SH-SY5Y (cell line): ENCODE data around the gene MRPS16.

Experiments used
- GATA2 ChIP-seq: IDR thresholded peaks from 2 replicates; pipeline ENCODE4 v1.6.1; 2011; ENCODE audit warnings: mild to moderate bottlenecking, low read depth, low read length
- GATA3 ChIP-seq: IDR thresholded peaks from 2 replicates; pipeline ENCODE4 v1.6.1; 2011; ENCODE audit warnings: low read depth, mild to moderate bottlenecking, low read length, moderate library complexity

Gene MRPS16

DNA sequence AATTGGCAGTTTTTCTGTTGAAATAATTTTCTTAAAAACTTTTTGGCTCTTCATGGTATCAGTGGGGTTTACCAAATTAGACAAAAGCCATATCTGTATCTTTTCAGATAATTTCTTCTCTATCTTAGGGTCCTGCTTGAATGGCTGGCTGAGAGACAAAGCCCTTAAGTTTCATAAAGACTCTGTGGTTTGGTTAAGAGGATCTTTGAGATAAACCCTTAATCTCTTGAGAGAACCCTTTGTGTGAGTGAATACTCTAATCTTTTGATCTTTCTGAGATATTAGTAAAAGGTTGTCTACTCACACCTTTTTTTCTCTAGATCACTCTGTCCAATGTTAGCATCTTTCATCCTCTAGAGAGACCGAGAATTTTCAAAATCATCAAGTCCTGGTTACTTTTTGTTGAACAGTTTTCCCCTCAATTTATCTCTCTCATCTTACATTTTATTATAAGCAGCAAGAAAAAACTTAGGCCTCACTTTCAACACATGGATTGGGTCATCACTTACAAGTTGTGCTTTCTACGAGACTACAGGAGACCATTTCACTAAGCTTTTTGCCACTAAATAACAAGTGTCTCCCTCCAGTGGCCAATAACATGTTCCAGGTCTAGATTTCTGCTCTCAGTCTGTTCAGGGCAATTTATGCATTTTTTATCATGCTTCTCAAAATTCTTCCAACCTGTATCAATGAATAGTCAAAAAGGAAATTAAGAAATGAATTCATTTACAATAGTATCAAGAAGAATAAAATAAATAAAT is 33.8 kb downstream of the MRPS16 start:
- no peak for TF ChIP-seq GATA2
- TF ChIP-seq GATA3, result no peak

DNA sequence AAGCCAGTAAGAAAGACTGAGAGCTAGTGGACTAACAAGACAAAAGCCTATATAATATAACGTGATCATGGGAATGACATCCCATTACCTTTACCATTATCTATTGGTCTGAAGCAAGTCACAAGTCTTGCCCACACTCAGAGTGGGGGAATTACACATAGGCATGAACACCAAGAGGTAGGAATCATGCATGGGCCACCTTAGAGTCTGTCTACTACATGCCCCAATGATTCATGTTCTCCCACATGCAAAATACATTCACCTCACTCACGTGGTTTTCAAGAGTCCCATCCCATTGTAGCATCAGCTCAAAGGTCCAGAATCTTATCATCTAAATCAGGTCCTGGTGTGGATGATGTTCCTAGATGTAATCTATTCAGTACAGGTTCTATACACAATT is 34.8 kb downstream of the MRPS16 start:
- no peak for TF ChIP-seq GATA3
- no peak for TF ChIP-seq GATA2

- TF ChIP-seq GATA3 (no peak), GATA2 (no peak)
Observed at GRCh38 chr10:73215749-73216148, 36.7 kb downstream of the MRPS16 start.

- no peak for TF ChIP-seq GATA2
- TF ChIP-seq GATA3, result no peak
Observed at GRCh38 chr10:73211106-73211811, 41.2 kb downstream of the MRPS16 start.

DNA sequence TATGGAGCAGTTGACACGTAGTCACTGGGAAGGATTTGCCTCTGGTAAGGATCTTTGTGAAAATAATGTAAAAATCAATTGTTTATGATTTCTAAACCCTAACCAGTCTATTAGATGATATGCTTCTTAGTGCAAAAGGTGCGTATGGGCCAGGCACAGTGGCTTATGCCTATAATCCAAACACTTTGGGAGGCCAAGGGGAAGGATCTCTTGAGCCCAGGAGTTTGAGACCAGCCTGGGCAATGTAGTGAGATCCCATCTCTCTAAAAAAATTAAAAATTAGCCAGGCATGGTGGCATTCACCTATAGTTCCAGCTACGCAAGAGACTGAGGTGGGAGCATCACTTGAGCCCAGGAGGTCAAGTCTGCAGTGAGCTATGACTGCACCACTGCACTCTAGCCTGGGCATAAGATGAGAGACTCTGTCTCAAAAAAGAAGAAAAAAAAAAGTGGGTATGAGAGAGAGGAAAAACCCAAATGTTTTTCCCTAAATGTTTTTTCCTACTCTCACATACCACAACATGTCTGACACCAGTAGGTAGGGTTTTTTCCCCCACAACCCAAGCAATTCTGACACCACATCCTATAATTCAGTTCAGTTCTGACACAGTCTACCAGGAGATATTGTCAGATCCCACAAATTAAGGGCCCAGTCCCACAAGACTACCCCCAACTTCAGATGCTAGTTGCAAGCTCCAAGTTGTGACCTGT is 41.9 kb downstream of the MRPS16 start:
- no peak for TF ChIP-seq GATA2
- no peak for TF ChIP-seq GATA3

GRCh38 chr10:73209705-73210104 is 42.7 kb downstream of the MRPS16 start:
- TF ChIP-seq GATA3 (no peak), GATA2 (no peak)

- no peak for TF ChIP-seq GATA2
- TF ChIP-seq GATA3, result no peak
Observed at GRCh38 chr10:73207883-73208282, 44.6 kb downstream of the MRPS16 start.

GRCh38 chr10:73206385-73206784 is 46.1 kb downstream of the MRPS16 start:
- TF ChIP-seq GATA2, result no peak
- no peak for TF ChIP-seq GATA3

DNA sequence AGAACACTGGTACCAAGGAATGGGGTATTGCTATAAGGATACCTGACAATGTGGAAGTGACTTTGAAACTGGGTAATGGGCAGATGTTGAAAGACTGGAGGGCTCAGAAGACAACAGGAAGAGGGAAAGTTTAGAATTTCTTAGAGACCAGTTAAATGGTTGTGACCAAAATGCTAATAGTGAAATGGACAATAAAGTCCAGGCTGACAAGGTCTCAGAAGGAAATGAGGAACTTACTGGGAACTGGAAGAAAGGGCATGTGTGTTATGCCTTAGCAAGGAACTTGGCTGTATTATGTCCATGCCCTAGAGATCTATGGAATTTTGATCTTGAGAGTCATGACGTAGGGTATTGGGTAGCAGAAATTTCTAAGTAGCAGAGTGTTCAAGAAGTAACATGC is 46.6 kb downstream of the MRPS16 start:
- no peak for TF ChIP-seq GATA3
- no peak for TF ChIP-seq GATA2

DNA sequence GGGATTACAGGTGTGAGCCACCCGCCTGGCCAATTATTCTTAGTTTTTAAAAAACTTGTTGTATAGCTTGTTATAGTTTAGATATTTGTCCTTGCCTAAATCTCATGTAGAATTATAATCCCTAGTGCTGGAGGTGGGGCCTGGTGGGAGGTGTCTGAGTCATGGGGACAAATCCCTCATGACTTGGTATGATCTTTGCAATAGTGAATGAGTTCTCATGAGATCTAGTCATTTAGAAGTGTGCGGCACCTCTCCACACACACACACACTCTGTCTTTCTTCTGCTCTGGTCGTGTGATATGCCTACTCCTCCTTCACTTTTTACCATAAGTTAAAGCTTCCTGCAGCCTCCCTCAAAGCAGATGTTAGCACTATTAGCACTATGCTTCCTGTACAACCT is 47.4 kb downstream of the MRPS16 start:
- TF ChIP-seq GATA2, result no peak
- no peak for TF ChIP-seq GATA3
